SU-DHL-6 (cell line): ENCODE data around the gene CITED4.

ENCODE experiments used
- H2AFZ ChIP-seq: fragments of 200-600 bp; sonication (generic); 2 replicates; pipeline ENCODE4 v1.6.1; 2014; ENCODE audit warnings: low read depth, mild to moderate bottlenecking, moderate library complexity, mixed read lengths, antibody characterized with exemption, low read length; ENCODE audit not compliant: severe bottlenecking
- H3F3A ChIP-seq: fragments of 200-600 bp; shearing (Covaris generic); 2 replicates; pipeline ENCODE4 v1.6.0; 2016; ENCODE audit warnings: antibody characterized with exemption, mild to moderate bottlenecking; ENCODE audit not compliant: insufficient read depth
- H3K27ac ChIP-seq: fragments of 200-600 bp; sonication (generic); 2 replicates; pipeline ENCODE4 v1.5.1; 2016; ENCODE audit warnings: low read depth, mild to moderate bottlenecking, low read length, moderate library complexity, mixed read lengths
- H3K27me3 ChIP-seq: fragments of 200-600 bp; sonication (generic), shearing (Covaris generic); 2 replicates; pipeline ENCODE4 v1.6.0; 2014; ENCODE audit warnings: mild to moderate bottlenecking, low read length
- H3K36me3 ChIP-seq: fragments of 200-600 bp; sonication (generic); 2 replicates; pipeline ENCODE4 v1.6.1; 2014; ENCODE audit warnings: mild to moderate bottlenecking, low read length, mixed read lengths
- H3K4me2 ChIP-seq: fragments of 300-600, 200-600 bp; shearing (Covaris generic), sonication (generic); 2 replicates; pipeline ENCODE4 v1.6.0; 2014; ENCODE audit warnings: low read length, low read depth, mild to moderate bottlenecking; ENCODE audit not compliant: poor library complexity, severe bottlenecking
- H3K4me3 ChIP-seq: fragments of 200-600 bp; sonication (generic); 2 replicates; pipeline ENCODE4 v1.5.1; 2014; ENCODE audit warnings: antibody characterized with exemption, low read length, mild to moderate bottlenecking, mixed read lengths; ENCODE audit not compliant: insufficient read depth, poor library complexity, severe bottlenecking
- H3K79me2 ChIP-seq: fragments of 200-600 bp; sonication (generic); 2 replicates; pipeline ENCODE4 v1.6.1; 2014; ENCODE audit warnings: mild to moderate bottlenecking, low read length, moderate library complexity; ENCODE audit not compliant: insufficient read depth
- H3K9ac ChIP-seq: fragments of 200-600 bp; sonication (generic); 2 replicates; pipeline ENCODE4 v1.7.0; 2014; ENCODE audit warnings: mild to moderate bottlenecking, low read length
- H3K9me2 ChIP-seq: fragments of 200-600 bp; sonication (generic); replicated peaks from 2 replicates; pipeline ENCODE4 v1.6.1; 2014; ENCODE audit warnings: low read length; ENCODE audit not compliant: insufficient read depth
- H3K9me3 ChIP-seq: fragments of 200-600 bp; sonication (generic); 2 replicates; pipeline ENCODE4 v1.6.1; 2014; ENCODE audit warnings: low read length, mixed read lengths; ENCODE audit not compliant: insufficient read depth
- H4K20me1 ChIP-seq: fragments of 200-600 bp; sonication (generic); 2 replicates; pipeline ENCODE4 v1.6.1; 2014; ENCODE audit warnings: low read depth, mild to moderate bottlenecking, antibody characterized with exemption, low read length, moderate library complexity, mixed read lengths
- CTCF ChIP-seq: fragments of 200-600 bp; sonication (generic); IDR thresholded peaks from one replicate; pipeline ENCODE4 v1.5.1; 2017; ENCODE audit warnings: antibody characterized with exemption, mild to moderate bottlenecking, low read length, moderate library complexity; ENCODE audit not compliant: insufficient read depth, poor library complexity, severe bottlenecking
- EZH2phosphoT487 ChIP-seq: fragments of 200-600 bp; sonication (generic), shearing (Covaris generic); conservative IDR thresholded peaks from 2 replicates; pipeline ENCODE4 v1.6.1; 2018; ENCODE audit warnings: mild to moderate bottlenecking, antibody characterized with exemption, low read length, moderate library complexity, mixed read lengths

CITED4 gene

GRCh38 chr1:40830419-40830943, 31.7 kb downstream of the CITED4 start:
- H3K36me3 ChIP-seq: no peaks in the 10 kb centered on the region
- no peaks in the 10 kb centered on the region for H3K27me3 ChIP-seq
- no peaks in the 10 kb centered on the region for H3F3A ChIP-seq
- no peak overlapping the region for H3K9ac ChIP-seq
- H2AFZ ChIP-seq: no peak overlapping the region
- no peak overlapping the region for H3K4me2 ChIP-seq
- no peaks in the 10 kb centered on the region for H3K9me2 ChIP-seq
- H3K79me2 ChIP-seq: no peaks in the 10 kb centered on the region
- no peak overlapping the region for H3K27ac ChIP-seq
- TF ChIP-seq CTCF: no peak
- TF ChIP-seq EZH2phosphoT487: no peak
- no peaks in the 10 kb centered on the region for H4K20me1 ChIP-seq
- no peaks in the 10 kb centered on the region for H3K9me3 ChIP-seq
- H3K4me3 ChIP-seq: no peak overlapping the region

GRCh38 chr1:40829631-40830245, 32.4 kb downstream of the CITED4 start:
- no peak overlapping the region for H3K4me2 ChIP-seq

GRCh38 chr1:40825996-40826395, 36.2 kb downstream of the CITED4 start:
- Histone ChIP-seq H3K27me3 (no peaks in the 10 kb centered on the region), H3K9me2 (no peaks in the 10 kb centered on the region), H3K4me3 (no peak overlapping the region), H3F3A (no peaks in the 10 kb centered on the region), H3K36me3 (no peaks in the 10 kb centered on the region), H3K9ac (no peak overlapping the region), H2AFZ (no peak overlapping the region), H3K9me3 (no peaks in the 10 kb centered on the region), H3K79me2 (no peaks in the 10 kb centered on the region), H4K20me1 (no peaks in the 10 kb centered on the region), H3K4me2 (no peak overlapping the region), H3K27ac (no peak overlapping the region)
- TF ChIP-seq EZH2phosphoT487 (no peak), CTCF (no peak)

More at GRCh38 chr1:40829631-40830245, 32.4 kb downstream of the CITED4 start:
- no peak overlapping the region for H2AFZ ChIP-seq
- no peak overlapping the region for H3K4me3 ChIP-seq
- no peaks in the 10 kb centered on the region for H4K20me1 ChIP-seq
- H3K9me2 ChIP-seq: no peaks in the 10 kb centered on the region
- H3K9me3 ChIP-seq: no peaks in the 10 kb centered on the region
- H3K27me3 ChIP-seq: no peaks in the 10 kb centered on the region
- H3K79me2 ChIP-seq: no peaks in the 10 kb centered on the region
- TF ChIP-seq CTCF (no peak), EZH2phosphoT487 (no peak)
- no peaks in the 10 kb centered on the region for H3K36me3 ChIP-seq
- no peak overlapping the region for H3K9ac ChIP-seq
- no peak overlapping the region for H3K27ac ChIP-seq
- no peaks in the 10 kb centered on the region for H3F3A ChIP-seq
